Measurements from ENCODE around the gene AFDN. TPM values are rescaled to one million over a fixed set of nuclear protein-coding genes. Genes with fewer than 3 reads are reported as not detected.

Gene AFDN
- total RNA-seq, 1 experiment from 2014 or later: 177 TPM

- no peaks in the 10 kb centered on the region for H3K4me1 Mint-ChIP-seq (ENCODE audit: low read depth, unreplicated experiment)
- no peaks in the 10 kb centered on the region for H3K36me3 Mint-ChIP-seq (ENCODE audit: insufficient read depth, unreplicated experiment)
- POLR2A ChIA-PET: no interaction called here
- CTCF ChIA-PET: no interaction called here
- no TSS peak for BruUV-seq (replicated peaks)
- Histone ChIP-seq H3K9me3 (no peaks in the 10 kb centered on the region), H3K4me3 (ENCODE audit: low read depth, low read length) (no peak overlapping the region), H3K27me3 (replicated peaks; ENCODE audit: control insufficient read depth, insufficient read depth, low read length) (no peaks in the 10 kb centered on the region), H3K4me1 (no peaks in the 10 kb centered on the region), H3K36me3 (ENCODE audit: control insufficient read depth, insufficient read depth, low read length) (no peaks in the 10 kb centered on the region)
- TF ChIP-seq, protein P1, sequence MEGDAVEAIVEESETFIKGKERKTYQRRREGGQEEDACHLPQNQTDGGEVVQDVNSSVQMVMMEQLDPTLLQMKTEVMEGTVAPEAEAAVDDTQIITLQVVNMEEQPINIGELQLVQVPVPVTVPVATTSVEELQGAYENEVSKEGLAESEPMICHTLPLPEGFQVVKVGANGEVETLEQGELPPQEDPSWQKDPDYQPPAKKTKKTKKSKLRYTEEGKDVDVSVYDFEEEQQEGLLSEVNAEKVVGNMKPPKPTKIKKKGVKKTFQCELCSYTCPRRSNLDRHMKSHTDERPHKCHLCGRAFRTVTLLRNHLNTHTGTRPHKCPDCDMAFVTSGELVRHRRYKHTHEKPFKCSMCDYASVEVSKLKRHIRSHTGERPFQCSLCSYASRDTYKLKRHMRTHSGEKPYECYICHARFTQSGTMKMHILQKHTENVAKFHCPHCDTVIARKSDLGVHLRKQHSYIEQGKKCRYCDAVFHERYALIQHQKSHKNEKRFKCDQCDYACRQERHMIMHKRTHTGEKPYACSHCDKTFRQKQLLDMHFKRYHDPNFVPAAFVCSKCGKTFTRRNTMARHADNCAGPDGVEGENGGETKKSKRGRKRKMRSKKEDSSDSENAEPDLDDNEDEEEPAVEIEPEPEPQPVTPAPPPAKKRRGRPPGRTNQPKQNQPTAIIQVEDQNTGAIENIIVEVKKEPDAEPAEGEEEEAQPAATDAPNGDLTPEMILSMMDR (IDR thresholded peaks at IDR 0.05; ENCODE audit: insufficient read depth in 1 of 2, low read depth in 1 of 2, low read length in 1 of 2, severe bottlenecking in 1 of 2, unreplicated experiment in 1 of 2): no peak
- H3K9me3 Mint-ChIP-seq (ENCODE audit: unreplicated experiment): no peaks in the 10 kb centered on the region
- H3K27ac Mint-ChIP-seq (ENCODE audit: unreplicated experiment): no peak overlapping the region
- H3K27me3 Mint-ChIP-seq (ENCODE audit: insufficient read depth, unreplicated experiment): no peaks in the 10 kb centered on the region
- no peak for DNase-seq
- intact Hi-C loops (cut with micrococcal nuclease; ENCODE audit: unreplicated experiment): no loop called here
- H3K4me3 Mint-ChIP-seq (ENCODE audit: unreplicated experiment): no peak overlapping the region
Measured at GRCh38 chr6:167990016-167990945, 163.6 kb downstream of the AFDN start.

GRCh38 chr6:167993169-167993568 lies 166.5 kb downstream of the AFDN start:
- no peaks in the 10 kb centered on the region for H3K4me1 Mint-ChIP-seq (ENCODE audit: low read depth, unreplicated experiment)
- Histone ChIP-seq H3K36me3 (ENCODE audit: control insufficient read depth, insufficient read depth, low read length) (no peaks in the 10 kb centered on the region), H3K4me3 (ENCODE audit: low read depth, low read length) (no peak overlapping the region), H3K9me3 (no peaks in the 10 kb centered on the region), H3K27me3 (replicated peaks; ENCODE audit: control insufficient read depth, insufficient read depth, low read length) (no peaks in the 10 kb centered on the region), H3K4me1 (no peaks in the 10 kb centered on the region)
- H3K36me3 Mint-ChIP-seq (ENCODE audit: insufficient read depth, unreplicated experiment): no peaks in the 10 kb centered on the region
- no peak for DNase-seq
- no peaks in the 10 kb centered on the region for H3K9me3 Mint-ChIP-seq (ENCODE audit: unreplicated experiment)
- BruUV-seq (replicated peaks): no TSS peak
- H3K4me3 Mint-ChIP-seq (ENCODE audit: unreplicated experiment): no peak overlapping the region
- TF ChIP-seq, protein P1 (IDR thresholded peaks at IDR 0.05; ENCODE audit: insufficient read depth in 1 of 2, low read depth in 1 of 2, low read length in 1 of 2, severe bottlenecking in 1 of 2, unreplicated experiment in 1 of 2): no peak
- ChIA-PET POLR2A (no interaction called here), CTCF (no interaction called here)
- H3K27me3 Mint-ChIP-seq (ENCODE audit: insufficient read depth, unreplicated experiment): no peaks in the 10 kb centered on the region
- intact Hi-C loops (cut with micrococcal nuclease; ENCODE audit: unreplicated experiment): no loop called here
- no peak overlapping the region for H3K27ac Mint-ChIP-seq (ENCODE audit: unreplicated experiment)

GRCh38 chr6:167993831-167994230 lies 167.1 kb downstream of the AFDN start:
- H3K27me3 Mint-ChIP-seq (ENCODE audit: insufficient read depth, unreplicated experiment): no peaks in the 10 kb centered on the region
- no peak overlapping the region for H3K27ac Mint-ChIP-seq (ENCODE audit: unreplicated experiment)
- TF ChIP-seq, protein P1 (IDR thresholded peaks at IDR 0.05; ENCODE audit: insufficient read depth in 1 of 2, low read depth in 1 of 2, low read length in 1 of 2, severe bottlenecking in 1 of 2, unreplicated experiment in 1 of 2): no peak
- intact Hi-C loops (cut with micrococcal nuclease; ENCODE audit: unreplicated experiment): no loop called here
- POLR2A ChIA-PET: no interaction called here
- BruUV-seq (replicated peaks): no TSS peak
- H3K36me3 Mint-ChIP-seq (ENCODE audit: insufficient read depth, unreplicated experiment): no peaks in the 10 kb centered on the region
- no peaks in the 10 kb centered on the region for H3K9me3 Mint-ChIP-seq (ENCODE audit: unreplicated experiment)
- no peaks in the 10 kb centered on the region for H3K36me3 ChIP-seq (ENCODE audit: control insufficient read depth, insufficient read depth, low read length)
- H3K4me1 ChIP-seq: no peaks in the 10 kb centered on the region
- H3K27me3 ChIP-seq (replicated peaks; ENCODE audit: control insufficient read depth, insufficient read depth, low read length): no peaks in the 10 kb centered on the region
- H3K4me1 Mint-ChIP-seq (ENCODE audit: low read depth, unreplicated experiment): no peaks in the 10 kb centered on the region
- no peaks in the 10 kb centered on the region for H3K9me3 ChIP-seq
- H3K4me3 ChIP-seq (ENCODE audit: low read depth, low read length): no peak overlapping the region
- no peak for DNase-seq
- CTCF ChIA-PET: no interaction called here
- H3K4me3 Mint-ChIP-seq (ENCODE audit: unreplicated experiment): no peak overlapping the region

Measured in Caco-2 (cell line).